Stimulated activated CD8-positive, alpha-beta memory T cell treated with anti-CD3 and anti-CD28 coated beads, Interleukin-12 subunit alpha, Interleukin-12 subunit beta, amount 100 ng/mL, for 24 hours (primary cell): Measurements from ENCODE around the gene OR7G1.
"Not testable (repeated sequence)": the region's sequence is repeated elsewhere in the genome, so short reads cannot be mapped to it uniquely, and the experiment has no call there.

Experiments
- DNase-seq: peaks from one replicate; pipeline ENCODE4 v3.0.0-alpha.2; 2020; ENCODE audit errors: extremely low read depth

The OR7G1 gene

GRCh38 chr19:9078651-9079050 is 36.9 kb downstream of the OR7G1 start:
- no peak for DNase-seq

- no peak for DNase-seq
These were observed 38.7 kb downstream of the OR7G1 start for GRCh38 chr19:9076901-9077300.

- DNase-seq: no peak
These were observed 40.3 kb downstream of the OR7G1 start for GRCh38 chr19:9075064-9075949.

- no peak for DNase-seq
These were observed 41.8 kb downstream of the OR7G1 start for GRCh38 chr19:9073806-9074205.

GRCh38 chr19:9071720-9072119 is 43.8 kb downstream of the OR7G1 start:
- not testable (repeated sequence) for DNase-seq

- DNase-seq: no peak
These were observed 45.5 kb downstream of the OR7G1 start for GRCh38 chr19:9070066-9070465.

- DNase-seq: no peak
These were observed 50.0 kb downstream of the OR7G1 start for GRCh38 chr19:9065457-9066014.
